Naive thymus-derived CD4-positive, alpha-beta T cell (primary cell): ENCODE measurements around the gene TMEM202. TPM values are rescaled to one million over a fixed set of nuclear protein-coding genes. Genes with fewer than 3 reads are reported as not detected.
"Not testable (repeated sequence)": the region's sequence is repeated elsewhere in the genome, so short reads cannot be mapped to it uniquely, and the experiment has no call there.

ENCODE experiments used
- ATAC-seq: fragments of 150-1000 bp; cut with Tn5 transposase; 2 replicates; pipeline ENCODE4 v1.10.0; 2021; ENCODE audit warnings: mild to moderate bottlenecking, moderate library complexity
- CTCF ChIA-PET: fragments of 350-600 bp; sonication (Branson Sonifier 250); formaldehyde crosslinking; loops from one replicate; lab custom pipeline; 2021; ENCODE audit warnings: antibody characterized with exemption; lab: Charles Lee
- POLR2A ChIA-PET: fragments of 350-600 bp; sonication (Branson Sonifier 250); formaldehyde crosslinking; loops from one replicate; lab custom pipeline; 2021; ENCODE audit warnings: antibody characterized with exemption, inconsistent platforms; lab: Charles Lee
- DNase-seq, 9 donors: peaks; one replicate each; pipeline versions ENCODE4 v3.0.0 to v3.0.0-alpha.2; 2020 to 2022; ENCODE audit warnings: mixed read lengths in 1 of 9
- H3K27ac ChIP-seq: one replicate; pipeline ENCODE4 v1.7.0; 2013; ENCODE audit warnings: mild to moderate bottlenecking, low read depth, low read length, moderate library complexity
- H3K27me3 ChIP-seq, 2 donors: one replicate each; pipeline ENCODE4 v1.7.0; 2013; ENCODE audit warnings: low read length in 2 of 2, mild to moderate bottlenecking in 2 of 2, moderate library complexity in 2 of 2; ENCODE audit not compliant: control insufficient read depth in 2 of 2, insufficient read depth in 2 of 2
- H3K36me3 ChIP-seq, 3 experiments: 1 replicate in 2 of 3; 2 replicates in 1 of 3; pipeline ENCODE4 v1.7.0; 2013; ENCODE audit warnings: low read length in 3 of 3, mild to moderate bottlenecking in 3 of 3, moderate library complexity in 1 of 3; ENCODE audit not compliant: insufficient read depth in 3 of 3, control insufficient read depth in 2 of 3
- H3K4me1 ChIP-seq, 2 donors: one replicate each; pipeline ENCODE4 v1.7.0; 2013; ENCODE audit warnings: low read length in 2 of 2, mild to moderate bottlenecking in 2 of 2, moderate library complexity in 1 of 2; ENCODE audit not compliant: control insufficient read depth in 2 of 2, insufficient read depth in 2 of 2
- H3K4me3 ChIP-seq: 2 replicates; pipeline ENCODE4 v1.7.0; 2013; ENCODE audit warnings: mild to moderate bottlenecking, low read length
- H3K9me3 ChIP-seq, 3 experiments: 1 replicate in 2 of 3; 2 replicates in 1 of 3; pipeline ENCODE4 v1.7.0; 2013; ENCODE audit warnings: low read length in 3 of 3; ENCODE audit not compliant: control insufficient read depth in 2 of 3
- H3K27ac Mint-ChIP-seq, 9 donors: one replicate each; pipeline ENCODE4 v1.8.0; 2020 to 2022; ENCODE audit warnings: mixed read lengths in 9 of 9, mild to moderate bottlenecking in 8 of 9, moderate library complexity in 5 of 9, inconsistent platforms in 2 of 9
- H3K27me3 Mint-ChIP-seq, 5 donors: one replicate each; pipeline ENCODE4 v1.8.0; 2021 to 2022; ENCODE audit warnings: mixed read lengths in 5 of 5, mild to moderate bottlenecking in 1 of 5
- H3K36me3 Mint-ChIP-seq, 5 donors: one replicate each; pipeline ENCODE4 v1.8.0; 2020 to 2022; ENCODE audit warnings: mixed read lengths in 5 of 5, mild to moderate bottlenecking in 3 of 5, inconsistent platforms in 1 of 5
- H3K4me1 Mint-ChIP-seq, 7 donors: one replicate each; pipeline ENCODE4 v1.8.0; 2020 to 2022; ENCODE audit warnings: mixed read lengths in 7 of 7, mild to moderate bottlenecking in 3 of 7, inconsistent platforms in 1 of 7
- H3K4me3 Mint-ChIP-seq, 10 donors: one replicate each; pipeline ENCODE4 v1.8.0; 2020 to 2022; ENCODE audit warnings: mild to moderate bottlenecking in 10 of 10, mixed read lengths in 10 of 10, moderate library complexity in 6 of 10, inconsistent platforms in 2 of 10
- H3K9me3 Mint-ChIP-seq, 11 donors: one replicate each; pipeline ENCODE4 v1.8.0; 2020 to 2022; ENCODE audit warnings: mixed read lengths in 11 of 11, mild to moderate bottlenecking in 4 of 11, inconsistent platforms in 1 of 11, moderate library complexity in 1 of 11
- intact Hi-C, 2 donors: fragments of 100-400 bp; cut with micrococcal nuclease; formaldehyde crosslinking; loops; one replicate each; pipeline ENCODE4 v1.15.1; 2023
- polyA plus RNA-seq, 2 donors: library from polyadenylated mRNA; unstranded; fragments of 300-500 nt; fragmentation: Illumina TruSeq; gene quantifications; one replicate each; pipeline ENCODE4 v1.2.3, GENCODE V29; 2021
- total RNA-seq, 6 experiments: library from RNA in 5 of 6; stranded (reverse) in 5 of 6; gene quantifications; 1 replicate in 5 of 6; 2 replicates in 1 of 6; pipeline ENCODE4 v1.2.3 and lab custom pipeline; 2021 to 2026

Gene TMEM202
- total and polyA plus RNA-seq, 7 experiments from 2014 or later: not detected

GRCh38 chr15:72421484-72421883 lies 23.4 kb downstream of the TMEM202 start:
- ChIA-PET POLR2A (no interaction called here), CTCF (interaction anchor here (0.7 kb wide), 1 partner anchor 69 kb away, joined by 3 read pairs; no protein-coding TSS in a partner anchor)
- Mint-ChIP-seq H3K4me1 (peaks cover 0 to 3% (median 0%) of the 10 kb centered on the region in 7 donors), H3K27me3 (peaks cover 0 to 16% (median 0%) of the 10 kb centered on the region in 5 donors), H3K4me3 (no peak overlapping the region), H3K9me3 (peaks cover 5 to 19% (median 9%) of the 10 kb centered on the region in 11 donors), H3K36me3 (peaks cover 0 to 8% (median 1%) of the 10 kb centered on the region in 5 donors), H3K27ac (no peak overlapping the region)
- Histone ChIP-seq H3K27ac (no peak overlapping the region), H3K9me3 (no peaks in the 10 kb centered on the region), H3K4me1 (no peaks in the 10 kb centered on the region), H3K27me3 (no peaks in the 10 kb centered on the region), H3K4me3 (no peak overlapping the region), H3K36me3 (no peaks in the 10 kb centered on the region)
- DNase-seq (no peak), ATAC-seq (no peak)
- intact Hi-C loops: no loop called here

- Histone ChIP-seq H3K27me3 (no peaks in the 10 kb centered on the region), H3K9me3 (no peaks in the 10 kb centered on the region), H3K4me1 (no peaks in the 10 kb centered on the region), H3K27ac (no peak overlapping the region), H3K4me3 (no peak overlapping the region), H3K36me3 (no peaks in the 10 kb centered on the region)
- Mint-ChIP-seq H3K4me3 (no peak overlapping the region), H3K27me3 (peaks cover 0 to 22% (median 0%) of the 10 kb centered on the region in 5 donors), H3K36me3 (peaks cover 0 to 17% (median 1%) of the 10 kb centered on the region in 5 donors), H3K27ac (no peak overlapping the region), H3K4me1 (peaks cover 0 to 6% (median 5%) of the 10 kb centered on the region in 7 donors), H3K9me3 (peaks cover 11 to 36% (median 18%) of the 10 kb centered on the region in 11 donors)
- CTCF ChIA-PET: no interaction called here
- ATAC-seq (no peak), DNase-seq (no peak)
- intact Hi-C loops: no loop called here
- POLR2A ChIA-PET: interaction anchor here (1.0 kb wide), 1 partner anchor 47 kb away, joined by 3 read pairs; the partner anchor contains the start of gene HEXA
Observed at GRCh38 chr15:72423256-72423655, 25.2 kb downstream of the TMEM202 start.

GRCh38 chr15:72426753-72427152 lies 28.6 kb downstream of the TMEM202 start:
- no peaks in the 10 kb centered on the region for H3K27me3 ChIP-seq
- no peak for ATAC-seq
- intact Hi-C loops: no loop called here
- H3K4me1 ChIP-seq: no peaks in the 10 kb centered on the region
- DNase-seq: no peak
- H3K27me3 Mint-ChIP-seq: peaks cover 0 to 28% (median 0%) of the 10 kb centered on the region in 5 donors
- H3K9me3 ChIP-seq: no peaks in the 10 kb centered on the region
- no peak overlapping the region for H3K27ac Mint-ChIP-seq
- peak overlapping the region in 1 of 10 donors; percentile 9 for H3K4me3 Mint-ChIP-seq
- H3K9me3 Mint-ChIP-seq: peaks cover 11 to 41% (median 22%) of the 10 kb centered on the region in 11 donors
- no peak overlapping the region for H3K4me3 ChIP-seq
- H3K27ac ChIP-seq: no peak overlapping the region
- H3K36me3 Mint-ChIP-seq: peaks cover 0 to 17% (median 1%) of the 10 kb centered on the region in 5 donors
- ChIA-PET CTCF (no interaction called here), POLR2A (no interaction called here)
- H3K4me1 Mint-ChIP-seq: peaks cover 0 to 6% (median 4%) of the 10 kb centered on the region in 7 donors
- no peaks in the 10 kb centered on the region for H3K36me3 ChIP-seq

DNA sequence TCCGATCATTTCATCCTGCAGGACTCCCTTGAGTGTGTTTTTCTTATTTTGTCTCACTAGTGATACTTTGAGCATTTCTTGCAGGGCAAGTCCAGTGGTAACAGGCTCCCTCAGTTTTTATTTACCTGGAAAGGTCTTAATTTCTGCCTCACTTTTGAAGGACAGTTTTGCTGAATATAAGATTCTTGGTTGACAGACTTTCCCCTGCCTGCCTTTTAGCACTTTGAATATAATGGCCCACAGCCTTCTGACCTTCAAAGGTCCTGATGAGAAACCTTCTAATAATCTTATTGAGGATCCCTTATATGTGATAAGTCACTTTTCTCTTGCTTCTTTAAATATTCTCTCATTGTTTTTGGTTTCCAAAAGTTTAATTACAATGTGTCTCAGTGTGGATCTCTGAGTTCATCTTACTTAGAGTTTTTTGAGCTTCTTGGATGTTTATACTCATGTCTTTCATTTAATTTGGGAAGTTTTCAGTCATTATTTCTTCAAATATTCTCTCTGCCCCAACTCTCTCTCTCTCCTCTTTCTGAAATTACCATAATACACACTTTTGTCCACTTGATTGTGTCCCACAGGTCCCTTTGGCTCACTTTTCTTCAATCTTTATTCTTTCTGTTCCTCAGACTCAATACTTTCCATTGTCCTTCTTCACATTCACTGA lies 39.7 kb downstream of the TMEM202 start:
- Mint-ChIP-seq H3K27me3 (peaks cover 25 to 36% (median 30%) of the 10 kb centered on the region in 5 donors), H3K36me3 (peaks cover 0 to 19% (median 6%) of the 10 kb centered on the region in 5 donors)
- CTCF ChIA-PET: no interaction called here

DNA sequence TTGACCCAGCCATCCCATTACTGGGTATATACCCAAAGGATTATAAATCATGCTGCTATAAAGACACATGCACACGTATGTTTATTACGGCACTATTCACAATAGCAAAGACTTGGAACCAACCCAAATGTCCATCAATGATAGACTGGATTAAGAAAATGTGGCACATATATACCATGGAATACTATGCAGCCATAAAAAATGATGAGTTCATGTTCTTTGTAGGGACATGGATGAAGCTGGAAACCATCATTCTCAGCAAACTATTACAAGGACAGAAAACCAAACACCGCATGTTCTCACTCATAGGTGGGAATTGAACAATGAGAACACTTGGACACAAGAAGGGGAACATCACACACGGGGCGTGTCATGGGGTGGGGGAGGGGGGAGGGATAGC lies 44.7 kb downstream of the TMEM202 start:
- CTCF ChIA-PET, H3K27ac ChIP-seq, H3K9me3 ChIP-seq, DNase-seq, H3K4me1 ChIP-seq, H3K36me3 ChIP-seq, H3K27me3 ChIP-seq, H3K4me1 Mint-ChIP-seq, H3K4me3 ChIP-seq, H3K4me3 Mint-ChIP-seq, POLR2A ChIA-PET, H3K27ac Mint-ChIP-seq, ATAC-seq, intact Hi-C loops: not testable (repeated sequence)
- Mint-ChIP-seq H3K27me3 (peaks cover 4 to 18% (median 12%) of the 10 kb centered on the region in 5 donors), H3K36me3 (peaks cover 0 to 11% (median 6%) of the 10 kb centered on the region in 5 donors), H3K9me3 (peaks cover 4 to 28% (median 8%) of the 10 kb centered on the region in 11 donors)

More for the DNA sequence above, 39.7 kb downstream of the TMEM202 start:
- Mint-ChIP-seq H3K4me3 (no peak overlapping the region), H3K27ac (peak overlapping the region in 1 of 9 donors; percentile 5), H3K9me3 (peaks cover 8 to 48% (median 17%) of the 10 kb centered on the region in 11 donors), H3K4me1 (no peaks in the 10 kb centered on the region)
- no peak overlapping the region for H3K4me3 ChIP-seq
- H3K36me3 ChIP-seq: no peaks in the 10 kb centered on the region
- POLR2A ChIA-PET: interaction anchor here (0.6 kb wide), 1 partner anchor 266 kb away, joined by 3 read pairs; no protein-coding TSS in a partner anchor
- intact Hi-C loops: no loop called here
- no peak for ATAC-seq
- H3K27me3 ChIP-seq: no peaks in the 10 kb centered on the region
- H3K4me1 ChIP-seq: no peaks in the 10 kb centered on the region
- no peak for DNase-seq
- peaks cover 0 to 10% (median 0%) of the 10 kb centered on the region in 3 experiments for H3K9me3 ChIP-seq
- no peak overlapping the region for H3K27ac ChIP-seq

- Histone ChIP-seq H3K27me3 (no peaks in the 10 kb centered on the region), H3K9me3 (no peaks in the 10 kb centered on the region), H3K36me3 (no peaks in the 10 kb centered on the region), H3K4me1 (no peaks in the 10 kb centered on the region), H3K27ac (no peak overlapping the region), H3K4me3 (no peak overlapping the region)
- CTCF ChIA-PET: interaction anchor here (0.6 kb wide), 1 partner anchor 78 kb away, joined by 3 read pairs; no protein-coding TSS in a partner anchor
- Mint-ChIP-seq H3K4me3 (no peak overlapping the region), H3K27ac (no peak overlapping the region), H3K4me1 (no peaks in the 10 kb centered on the region), H3K36me3 (peaks cover 0 to 7% (median 4%) of the 10 kb centered on the region in 5 donors), H3K27me3 (peaks cover 0 to 18% (median 8%) of the 10 kb centered on the region in 5 donors), H3K9me3 (peaks cover 0 to 11% (median 0%) of the 10 kb centered on the region in 11 donors)
- DNase-seq: no peak
- ATAC-seq: no peak
- intact Hi-C loops: no loop called here
- POLR2A ChIA-PET: no interaction called here
Observed at GRCh38 chr15:72445426-72445825, 47.3 kb downstream of the TMEM202 start.
